Activated CD4-positive, alpha-beta memory T cell treated with anti-CD3 and anti-CD28 coated beads, Interleukin-2, amount 10 ng/mL, durations not matched to agents 7 days and 5 days (primary cell): ENCODE data around the gene STAT5B. TPM values are rescaled to one million over a fixed set of nuclear protein-coding genes. Genes with fewer than 3 reads are reported as not detected.

Experiments used
- CTCF ChIA-PET: fragments of 350-600 bp; sonication (Branson Sonifier 250); formaldehyde crosslinking; loops from one replicate; lab custom pipeline; 2021; ENCODE audit warnings: antibody characterized with exemption, inconsistent platforms; lab: Charles Lee
- POLR2A ChIA-PET: fragments of 350-600 bp; sonication (Branson Sonifier 250); formaldehyde crosslinking; loops from one replicate; lab custom pipeline; 2021; ENCODE audit warnings: antibody characterized with exemption; lab: Charles Lee
- DNase-seq: peaks from one replicate; pipeline ENCODE4 v3.0.0-alpha.2; 2020
- H3K27ac Mint-ChIP-seq: one replicate; pipeline ENCODE4 v1.8.0; 2021; ENCODE audit warnings: mild to moderate bottlenecking, mixed read lengths
- H3K27me3 Mint-ChIP-seq: one replicate; pipeline ENCODE4 v1.8.0; 2021; ENCODE audit warnings: mixed read lengths
- H3K36me3 Mint-ChIP-seq: one replicate; pipeline ENCODE4 v1.8.0; 2021; ENCODE audit warnings: low read depth, mixed read lengths
- H3K4me1 Mint-ChIP-seq: one replicate; pipeline ENCODE4 v1.8.0; 2021; ENCODE audit warnings: mixed read lengths
- H3K4me3 Mint-ChIP-seq: one replicate; pipeline ENCODE4 v1.8.0; 2021; ENCODE audit warnings: mild to moderate bottlenecking, mixed read lengths
- H3K9me3 Mint-ChIP-seq: one replicate; pipeline ENCODE4 v1.8.0; 2021; ENCODE audit warnings: mixed read lengths
- total RNA-seq, 2 experiments: library from RNA; stranded (reverse); gene quantifications; one replicate each; pipeline ENCODE4 v1.2.3, GENCODE V29; 2021

Gene STAT5B
- total RNA-seq, 2 experiments from 2014 or later, result 163 to 171 TPM

DNA sequence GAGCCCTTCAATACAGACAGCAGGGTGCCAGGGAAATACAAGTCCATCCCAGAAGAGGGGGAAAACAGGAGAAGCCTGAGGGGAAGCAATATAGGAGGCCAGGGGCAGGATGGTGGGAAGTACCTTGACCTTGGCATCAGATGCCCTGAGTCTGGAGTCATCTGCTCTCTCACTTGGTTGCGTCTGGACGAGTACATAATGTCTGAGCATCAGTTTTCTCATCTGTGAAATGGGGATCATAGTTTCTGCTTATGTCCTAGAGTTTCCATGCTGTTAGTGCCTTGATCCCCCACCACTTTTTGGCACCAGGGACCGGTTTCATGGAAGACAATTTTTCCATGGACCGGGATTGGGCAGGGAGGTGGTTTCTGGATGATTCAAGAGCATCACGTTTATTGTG, 14.4 kb upstream of the STAT5B start:
- CTCF ChIA-PET, result interaction anchor here (3.2 kb wide), 1 partner anchor 68 kb away, joined by 27 read pairs; no protein-coding TSS in a partner anchor
- H3K27ac Mint-ChIP-seq, result peak overlapping the region; percentile 84
- POLR2A ChIA-PET, result interaction anchor here (3.6 to 11.7 kb wide), 3 partner anchors 16 to 42 kb away, joined by 19 to 193 read pairs (median 70); partner anchors contain the start of gene STAT5B
- peaks cover 39% of the 10 kb centered on the region for H3K36me3 Mint-ChIP-seq
- H3K4me1 Mint-ChIP-seq, result peaks cover 60% of the 10 kb centered on the region
- no peak for DNase-seq
- peak overlapping the region; percentile 89 for H3K4me3 Mint-ChIP-seq
- no peaks in the 10 kb centered on the region for H3K9me3 Mint-ChIP-seq
- H3K27me3 Mint-ChIP-seq, result no peaks in the 10 kb centered on the region

DNA sequence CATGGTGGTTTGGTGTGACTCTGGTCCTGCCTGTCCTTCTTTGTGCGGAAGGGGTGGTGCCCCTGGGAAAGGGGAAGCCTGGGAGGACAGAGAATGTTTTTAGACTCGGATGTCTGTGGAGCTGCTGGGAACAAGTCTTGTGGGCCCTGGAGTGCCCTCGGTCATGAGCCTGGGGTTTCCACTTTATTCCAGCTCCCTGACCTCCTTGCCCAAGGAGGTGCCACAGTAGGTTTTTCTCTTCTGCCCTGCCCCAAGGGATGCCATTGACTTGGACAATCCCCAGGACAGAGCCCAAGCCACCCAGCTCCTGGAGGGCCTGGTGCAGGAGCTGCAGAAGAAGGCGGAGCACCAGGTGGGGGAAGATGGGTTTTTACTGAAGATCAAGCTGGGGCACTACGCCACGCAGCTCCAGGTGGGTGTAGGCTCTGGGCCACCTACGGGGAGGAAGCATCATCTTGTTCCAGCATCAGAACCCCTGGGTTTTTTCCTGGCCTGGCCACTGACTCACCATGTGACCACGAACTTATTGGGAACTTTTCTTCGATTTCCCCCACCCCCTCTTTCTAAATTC, 13.5 kb upstream of the STAT5B start:
- H3K4me3 Mint-ChIP-seq, result peak overlapping the region; percentile 89
- H3K27ac Mint-ChIP-seq, result peak overlapping the region; percentile 84
- H3K9me3 Mint-ChIP-seq, result no peaks in the 10 kb centered on the region
- ChIA-PET CTCF (interaction anchor here (1.0 to 3.2 kb wide), 2 partner anchors 23 to 67 kb away, joined by 3 to 27 read pairs; no protein-coding TSS in a partner anchor), POLR2A (interaction anchor here (0.8 to 11.7 kb wide), 17 partner anchors 13 to 263 kb away, joined by 3 to 193 read pairs (median 7); partner anchors contain the start of genes DHX58, GHDC and STAT5B)
- DNase-seq, result no peak
- H3K4me1 Mint-ChIP-seq, result peaks cover 61% of the 10 kb centered on the region
- no peaks in the 10 kb centered on the region for H3K27me3 Mint-ChIP-seq
- H3K36me3 Mint-ChIP-seq, result peaks cover 30% of the 10 kb centered on the region

DNA sequence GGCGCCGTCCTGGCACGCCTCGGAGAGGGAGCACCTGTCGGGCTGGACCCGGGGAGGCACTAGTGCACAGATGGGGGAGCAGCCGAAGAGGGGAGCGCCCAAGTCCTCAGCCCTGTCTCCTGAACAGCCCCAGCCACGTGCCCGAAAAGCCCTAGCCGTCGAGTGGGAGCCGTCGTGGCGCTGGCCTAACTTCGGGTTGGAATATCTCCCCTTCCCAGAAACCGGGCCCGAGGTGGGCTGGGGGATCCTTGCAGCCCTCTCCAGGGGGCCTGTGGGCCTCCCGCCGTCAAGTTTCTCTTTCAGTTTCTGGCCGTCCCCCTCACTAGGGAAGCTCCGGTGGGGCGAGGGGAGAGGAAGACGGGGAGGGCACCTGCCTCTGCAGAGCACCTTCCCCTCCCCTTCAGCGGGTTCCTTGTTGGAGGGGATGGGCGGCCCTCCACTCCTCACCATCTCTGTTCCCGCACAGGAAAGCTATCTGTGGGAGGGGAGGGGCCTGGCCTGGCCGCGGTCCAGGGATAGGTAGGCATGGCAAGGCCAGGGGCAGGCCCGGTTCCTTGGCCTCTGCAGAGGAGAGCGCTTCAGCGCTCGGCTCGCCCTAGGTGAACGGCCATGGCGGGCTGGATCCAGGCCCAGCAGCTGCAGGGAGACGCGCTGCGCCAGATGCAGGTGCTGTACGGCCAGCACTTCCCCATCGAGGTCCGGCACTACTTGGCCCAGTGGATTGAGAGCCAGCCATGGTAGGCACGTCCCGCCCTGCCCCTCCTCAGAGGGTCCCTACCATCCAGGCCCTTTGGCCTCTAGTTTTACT, 12.8 kb upstream of the STAT5B start:
- peaks cover 25% of the 10 kb centered on the region for H3K36me3 Mint-ChIP-seq
- peaks cover 58% of the 10 kb centered on the region for H3K4me1 Mint-ChIP-seq
- no peaks in the 10 kb centered on the region for H3K27me3 Mint-ChIP-seq

DNA sequence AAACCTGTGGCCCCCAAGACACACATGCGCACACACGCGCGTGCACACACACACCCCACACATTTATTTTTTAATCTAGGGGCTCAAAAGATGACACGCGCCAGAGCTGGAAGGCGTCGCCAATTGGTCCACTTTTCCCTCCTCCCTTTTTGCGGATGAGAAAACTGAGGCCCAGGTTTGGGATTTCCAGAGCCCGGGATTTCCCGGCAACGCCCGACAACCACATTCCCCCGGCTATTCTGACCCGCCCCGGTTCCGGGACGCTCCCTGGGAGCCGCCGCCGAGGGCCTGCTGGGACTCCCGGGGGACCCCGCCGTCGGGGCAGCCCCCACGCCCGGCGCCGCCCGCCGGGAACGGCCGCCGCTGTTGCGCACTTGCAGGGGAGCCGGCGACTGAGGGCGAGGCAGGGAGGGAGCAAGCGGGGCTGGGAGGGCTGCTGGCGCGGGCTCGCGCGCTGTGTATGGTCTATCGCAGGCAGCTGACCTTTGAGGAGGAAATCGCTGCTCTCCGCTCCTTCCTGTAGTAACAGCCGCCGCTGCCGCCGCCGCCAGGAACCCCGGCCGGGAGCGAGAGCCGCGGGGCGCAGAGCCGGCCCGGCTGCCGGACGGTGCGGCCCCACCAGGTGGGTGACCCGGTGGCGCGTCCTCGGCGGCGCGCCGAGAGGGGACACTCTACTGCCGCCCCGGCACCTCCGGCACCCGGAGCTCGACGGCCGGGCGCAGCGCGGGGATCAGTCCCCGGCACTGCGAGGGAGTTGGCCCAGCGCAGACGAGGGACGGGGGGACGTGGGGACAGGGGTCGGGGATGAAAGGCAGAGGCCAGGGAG, 12.0 kb upstream of the STAT5B start, which contains the start of gene STAT5A:
TSS of gene STAT5A (plus strand) at position 522 of the 826 bp plus-strand sequence. CDS start 914 bp downstream, outside the sequence.
- ChIA-PET POLR2A (interaction anchor here (0.8 to 11.7 kb wide), 22 partner anchors 14 to 322 kb away, joined by 3 to 193 read pairs (median 4); partner anchors contain the start of genes DHX58, GHDC, NAGLU and RETREG3), CTCF (interaction anchor here (1.3 to 3.2 kb wide), 4 partner anchors 11 to 66 kb away, joined by 3 to 27 read pairs (median 4); no protein-coding TSS in a partner anchor)
- peaks cover 21% of the 10 kb centered on the region for H3K36me3 Mint-ChIP-seq
- peak within 1 kb of the TSS; percentile 86 for H3K27ac Mint-ChIP-seq
- peaks cover 59% of the 10 kb centered on the region for H3K4me1 Mint-ChIP-seq
- peak; percentile 86 for DNase-seq
- no peaks in the 10 kb centered on the region for H3K27me3 Mint-ChIP-seq
- no peaks in the 10 kb centered on the region for H3K9me3 Mint-ChIP-seq
- peak within 1 kb of the TSS; percentile 89 for H3K4me3 Mint-ChIP-seq

More for the DNA sequence above, 12.8 kb upstream of the STAT5B start:
- POLR2A ChIA-PET, result interaction anchor here (0.8 to 11.7 kb wide), 25 partner anchors 13 to 323 kb away, joined by 3 to 193 read pairs (median 4); partner anchors contain the start of genes DHX58, GHDC, RETREG3 and STAT3
- H3K9me3 Mint-ChIP-seq, result no peaks in the 10 kb centered on the region
- peak; percentile 54 for DNase-seq
- CTCF ChIA-PET, result interaction anchor here (1.0 to 3.2 kb wide), 5 partner anchors 12 to 67 kb away, joined by 3 to 27 read pairs (median 4); no protein-coding TSS in a partner anchor
- peak overlapping the region; percentile 84 for H3K27ac Mint-ChIP-seq
- H3K4me3 Mint-ChIP-seq, result peak overlapping the region; percentile 89

DNA sequence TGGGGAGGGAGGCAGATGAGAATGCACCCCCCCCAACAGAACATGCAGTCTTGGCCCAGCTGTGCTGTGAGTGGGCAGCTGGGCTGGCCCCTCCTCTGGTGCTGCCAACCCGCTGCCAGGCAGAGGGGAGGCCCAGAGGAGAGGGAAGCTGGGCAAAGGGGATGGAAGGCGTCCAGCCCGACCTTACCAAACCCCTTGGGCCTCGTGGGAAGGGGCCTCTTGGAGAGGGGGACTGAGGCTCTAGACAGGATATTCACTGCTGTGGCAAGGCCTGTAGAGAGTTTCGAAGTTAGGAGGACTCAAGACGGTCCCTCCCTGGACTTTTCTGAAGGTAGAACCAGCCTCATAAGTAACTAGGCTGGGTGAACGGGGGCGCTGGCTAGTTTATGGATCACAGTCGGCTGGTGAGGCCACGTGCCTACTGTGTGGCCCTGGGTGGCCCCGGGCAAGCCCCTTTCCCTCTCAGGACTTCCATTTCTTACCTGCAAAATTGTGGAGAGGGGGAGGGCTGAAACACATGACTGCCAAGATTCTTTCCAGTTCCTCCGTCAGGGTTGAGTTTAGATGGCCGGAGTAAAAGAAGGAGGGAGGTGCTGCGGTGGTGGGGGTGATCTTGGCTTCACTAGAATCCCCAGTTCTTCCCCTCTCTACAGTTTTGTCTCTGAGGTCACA, 11.2 kb upstream of the STAT5B start:
- Mint-ChIP-seq H3K4me1 (peaks cover 54% of the 10 kb centered on the region), H3K36me3 (peaks cover 16% of the 10 kb centered on the region), H3K27ac (peak overlapping the region; percentile 86), H3K9me3 (no peaks in the 10 kb centered on the region), H3K27me3 (no peaks in the 10 kb centered on the region), H3K4me3 (peak overlapping the region; percentile 86)
- POLR2A ChIA-PET, result interaction anchor here (0.7 to 11.7 kb wide), 17 partner anchors 13 to 249 kb away, joined by 3 to 193 read pairs (median 5); partner anchors contain the start of genes DHX58, GHDC, NAGLU and STAT3
- DNase-seq, result peak; percentile 54
- CTCF ChIA-PET, result interaction anchor here (1.0 to 3.2 kb wide), 5 partner anchors 10 to 65 kb away, joined by 3 to 27 read pairs (median 5); no protein-coding TSS in a partner anchor

DNA sequence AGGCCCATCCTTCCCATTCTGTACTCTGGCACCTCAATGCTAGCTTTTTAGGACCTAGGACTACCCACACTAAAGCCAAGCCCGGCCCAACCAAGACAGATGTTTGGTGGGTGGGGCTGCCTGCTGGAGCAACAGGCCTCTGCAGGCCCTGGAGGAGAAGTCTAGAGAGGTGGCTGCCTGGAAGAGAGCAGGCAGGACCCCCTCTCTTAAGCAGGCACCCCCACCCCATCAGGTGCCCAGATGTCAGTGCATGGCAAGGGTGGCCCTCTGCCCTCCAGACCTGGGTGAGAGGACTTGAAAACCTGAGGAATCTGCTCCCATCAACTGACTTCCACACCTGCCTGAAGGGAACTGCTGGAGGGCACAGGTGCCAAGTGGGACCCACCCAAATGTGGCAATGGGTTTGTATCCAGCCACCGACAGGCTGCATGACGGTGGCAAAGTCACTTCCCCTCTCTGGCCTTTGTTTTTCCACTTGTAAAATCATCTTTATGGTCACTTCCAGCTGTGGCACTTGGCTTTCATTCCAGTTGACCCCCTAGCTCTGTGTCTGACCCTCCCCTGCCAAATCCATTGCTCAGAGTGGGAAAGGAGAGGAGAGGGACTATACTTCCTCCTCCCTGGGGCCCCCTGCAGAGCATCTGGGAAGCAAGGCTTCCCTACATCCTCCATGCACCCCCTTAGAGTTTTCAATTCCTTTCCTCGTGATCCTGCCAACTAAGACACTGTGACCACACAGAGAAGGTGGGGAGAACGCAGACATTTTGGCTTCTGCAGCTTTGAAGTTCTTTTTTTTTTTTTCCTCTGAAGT, 10.4 kb upstream of the STAT5B start:
- no peaks in the 10 kb centered on the region for H3K9me3 Mint-ChIP-seq
- H3K4me1 Mint-ChIP-seq, result peaks cover 50% of the 10 kb centered on the region
- H3K4me3 Mint-ChIP-seq, result peak overlapping the region; percentile 86
- H3K27me3 Mint-ChIP-seq, result no peaks in the 10 kb centered on the region
- peak overlapping the region; percentile 86 for H3K27ac Mint-ChIP-seq
- POLR2A ChIA-PET, result interaction anchor here (0.7 to 11.7 kb wide), 8 partner anchors 12 to 175 kb away, joined by 3 to 193 read pairs (median 8); partner anchors contain the start of genes DHX58, GHDC and STAT5B
- no peak for DNase-seq
- H3K36me3 Mint-ChIP-seq, result peaks cover 12% of the 10 kb centered on the region
- CTCF ChIA-PET, result interaction anchor here (1.0 to 1.3 kb wide), 2 partner anchors 18 to 64 kb away, joined by 3 to 5 read pairs; no protein-coding TSS in a partner anchor

DNA sequence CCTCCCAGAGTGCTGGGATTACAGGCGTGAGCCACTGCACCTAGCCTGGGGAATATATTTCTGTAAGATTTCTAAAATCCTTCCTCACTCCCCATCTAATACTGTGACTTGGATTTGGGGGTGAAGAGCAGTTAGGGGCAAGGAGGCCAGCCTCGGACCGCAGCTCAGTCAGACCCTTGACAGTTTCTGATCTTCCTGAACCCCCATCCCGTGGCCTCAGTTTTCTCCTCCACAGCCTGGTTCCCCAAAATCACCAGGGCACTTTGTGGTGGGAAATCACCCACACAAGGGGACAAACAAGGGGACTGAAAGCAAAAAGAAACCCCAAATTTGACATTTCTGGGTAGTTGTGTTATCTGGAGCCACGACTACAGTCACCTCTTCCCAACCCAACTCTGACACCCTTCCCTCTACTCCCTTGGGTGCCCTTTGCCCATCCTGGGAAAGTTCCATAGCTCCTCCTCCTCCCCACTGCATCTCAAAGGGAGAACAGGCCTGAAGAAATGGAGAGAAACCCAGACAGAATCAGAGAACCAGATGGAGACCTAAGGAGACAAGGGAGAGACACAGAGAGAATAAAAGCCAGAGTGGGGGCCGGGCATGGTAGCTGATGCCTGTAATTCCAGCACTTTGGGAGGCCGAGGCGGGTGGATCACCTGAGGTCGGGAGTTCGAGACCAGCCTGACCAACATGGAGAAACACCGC, 9.3 kb upstream of the STAT5B start:
- peaks cover 7% of the 10 kb centered on the region for H3K36me3 Mint-ChIP-seq
- no peak overlapping the region for H3K4me3 Mint-ChIP-seq
- no peaks in the 10 kb centered on the region for H3K9me3 Mint-ChIP-seq
- peaks cover 43% of the 10 kb centered on the region for H3K4me1 Mint-ChIP-seq
- no peak for DNase-seq
- no peaks in the 10 kb centered on the region for H3K27me3 Mint-ChIP-seq
- peak overlapping the region; percentile 27 for H3K27ac Mint-ChIP-seq
- ChIA-PET CTCF (interaction anchor here (0.7 kb wide), 1 partner anchor 48 kb away, joined by 5 read pairs; no protein-coding TSS in a partner anchor), POLR2A (interaction anchor here (1.7 to 11.7 kb wide), 4 partner anchors 11 to 91 kb away, joined by 3 to 193 read pairs (median 8); partner anchors contain the start of genes GHDC and STAT5B)

DNA sequence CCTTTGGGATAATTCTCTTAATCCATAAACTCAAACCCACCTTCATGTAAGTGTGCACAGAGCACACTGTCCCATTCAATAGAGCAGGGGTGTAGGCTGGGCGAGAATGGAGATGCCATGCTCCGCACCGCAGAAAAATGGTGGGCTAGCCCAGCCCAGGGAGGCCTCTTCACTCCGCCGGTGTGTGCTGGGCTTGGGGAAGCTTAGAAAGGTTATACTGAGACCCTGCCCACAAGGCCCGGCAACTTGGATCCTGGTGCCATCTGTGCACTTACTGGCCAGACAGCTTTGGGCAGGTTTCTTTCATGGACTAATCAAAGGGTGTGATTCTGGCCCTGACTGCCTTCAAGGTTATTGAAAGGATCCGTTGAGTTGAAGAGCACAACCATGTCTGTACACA, 8.4 kb upstream of the STAT5B start:
- DNase-seq, result no peak
- Mint-ChIP-seq H3K27ac (no peak overlapping the region), H3K27me3 (no peaks in the 10 kb centered on the region), H3K4me3 (no peak overlapping the region), H3K9me3 (no peaks in the 10 kb centered on the region), H3K36me3 (peaks cover 5% of the 10 kb centered on the region), H3K4me1 (peaks cover 34% of the 10 kb centered on the region)
- ChIA-PET CTCF (no interaction called here), POLR2A (interaction anchor here (0.6 to 11.7 kb wide), 2 partner anchors 10 to 18 kb away, joined by 3 to 193 read pairs; partner anchors contain the start of gene STAT5B)

DNA sequence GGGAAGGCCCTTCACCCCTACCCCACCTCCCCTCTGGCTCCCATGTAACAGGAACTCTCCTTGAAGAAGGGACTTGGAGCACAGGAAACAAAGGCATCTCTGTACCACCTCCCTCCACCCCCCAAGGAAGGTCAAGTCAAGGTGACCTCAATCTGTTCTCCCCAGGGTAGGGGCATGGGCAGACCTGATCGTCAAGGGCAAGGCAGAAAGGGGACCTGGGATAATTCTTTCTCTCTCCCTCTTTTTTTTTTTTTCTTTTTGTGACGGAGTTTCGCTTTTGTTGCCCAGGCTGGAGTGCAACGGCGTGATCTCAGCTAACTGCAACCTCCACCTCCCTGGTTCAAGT, 7.8 kb upstream of the STAT5B start:
- no peak overlapping the region for H3K27ac Mint-ChIP-seq
- no peak overlapping the region for H3K4me3 Mint-ChIP-seq
- no peaks in the 10 kb centered on the region for H3K27me3 Mint-ChIP-seq
- H3K9me3 Mint-ChIP-seq, result no peaks in the 10 kb centered on the region
- H3K36me3 Mint-ChIP-seq, result peaks cover 4% of the 10 kb centered on the region
- no peak for DNase-seq
- peaks cover 28% of the 10 kb centered on the region for H3K4me1 Mint-ChIP-seq
- POLR2A ChIA-PET, result interaction anchor here (0.6 to 11.7 kb wide), 2 partner anchors 10 to 19 kb away, joined by 3 to 193 read pairs; partner anchors contain the start of gene STAT5B
- CTCF ChIA-PET, result no interaction called here
